GM12865 (cell line): ENCODE results near the gene GNE.
"Not testable (repeated sequence)": the region's sequence is repeated elsewhere in the genome, so short reads cannot be mapped to it uniquely, and the experiment has no call there.

Experiments
- DNase-seq: peaks from one replicate; pipeline ENCODE4 v3.0.0; 2010; ENCODE audit warnings: low read depth
- H3K4me3 ChIP-seq: 2 replicates; pipeline ENCODE4 v1.5.1; 2011; ENCODE audit warnings: mild to moderate bottlenecking, low read depth, low read length, control low read depth
- CTCF ChIP-seq: IDR thresholded peaks from 2 replicates; pipeline ENCODE4 v1.5.1; 2011; ENCODE audit warnings: low read length, control low read depth, low read depth, inconsistent platforms; ENCODE audit not compliant: insufficient read depth; ENCODE audit errors: missing control alignments

GNE gene

GRCh38 chr9:36248061-36248460, 10.2 kb downstream of the GNE start:
- not testable (repeated sequence) for H3K4me3 ChIP-seq
- peak; percentile 22 for TF ChIP-seq CTCF
- peak; percentile 42 for DNase-seq

- no peak for TF ChIP-seq CTCF
- DNase-seq, result no peak
- H3K4me3 ChIP-seq, result no peak overlapping the region
These were observed 10.9 kb downstream of the GNE start for GRCh38 chr9:36247356-36247755.

- no peak for DNase-seq
- no peak overlapping the region for H3K4me3 ChIP-seq
- no peak for TF ChIP-seq CTCF
These were observed 12.3 kb downstream of the GNE start for GRCh38 chr9:36245906-36246305.

GRCh38 chr9:36239675-36240074, 18.6 kb downstream of the GNE start:
- H3K4me3 ChIP-seq, DNase-seq: not testable (repeated sequence)

- DNase-seq, result not testable (repeated sequence)
These were observed 19.0 kb downstream of the GNE start for GRCh38 chr9:36239205-36239604.

GRCh38 chr9:36237230-36237629, 21.0 kb downstream of the GNE start:
- no peak overlapping the region for H3K4me3 ChIP-seq
- no peak for TF ChIP-seq CTCF

More at GRCh38 chr9:36239205-36239604, 19.0 kb downstream of the GNE start:
- not testable (repeated sequence) for H3K4me3 ChIP-seq

GRCh38 chr9:36222449-36222848, 35.8 kb downstream of the GNE start:
- DNase-seq, result no peak
- no peak overlapping the region for H3K4me3 ChIP-seq
- TF ChIP-seq CTCF, result no peak

More at GRCh38 chr9:36237230-36237629, 21.0 kb downstream of the GNE start:
- DNase-seq, result no peak

GRCh38 chr9:36221667-36222066, 36.6 kb downstream of the GNE start:
- H3K4me3 ChIP-seq, result no peak overlapping the region
- DNase-seq, result no peak
- no peak for TF ChIP-seq CTCF
